GM12873 (cell line): ENCODE results near the gene MALT1.

Source experiments
- TF ChIP-seq, protein P1 (sequence below): IDR thresholded peaks from 2 replicates; pipeline ENCODE4 v1.5.1; 2012; ENCODE audit warnings: low read depth, mild to moderate bottlenecking, moderate library complexity, low read length, control low read depth; ENCODE audit not compliant: insufficient read depth; ENCODE audit errors: missing control alignments

Gene MALT1

DNA sequence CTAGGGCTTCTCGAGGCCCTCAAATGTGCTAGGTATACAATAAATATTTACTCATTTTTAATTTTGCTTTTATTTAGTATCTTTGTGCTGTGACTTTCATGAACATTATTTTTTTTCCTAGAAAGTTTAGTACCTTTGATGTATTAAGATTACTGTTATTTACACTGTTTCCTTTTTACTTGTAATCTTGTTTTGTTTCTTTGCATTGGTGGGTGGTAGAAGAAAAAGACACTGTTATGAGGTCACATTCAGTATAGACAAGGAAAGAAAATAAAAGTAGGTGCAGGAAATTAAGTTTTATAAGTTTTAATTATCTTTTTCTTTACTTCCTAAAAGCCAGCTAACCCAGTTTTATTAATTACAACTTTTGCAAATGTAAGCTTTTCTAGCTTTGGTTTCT is 23.0 kb downstream of the MALT1 start:
- TF ChIP-seq, protein P1, sequence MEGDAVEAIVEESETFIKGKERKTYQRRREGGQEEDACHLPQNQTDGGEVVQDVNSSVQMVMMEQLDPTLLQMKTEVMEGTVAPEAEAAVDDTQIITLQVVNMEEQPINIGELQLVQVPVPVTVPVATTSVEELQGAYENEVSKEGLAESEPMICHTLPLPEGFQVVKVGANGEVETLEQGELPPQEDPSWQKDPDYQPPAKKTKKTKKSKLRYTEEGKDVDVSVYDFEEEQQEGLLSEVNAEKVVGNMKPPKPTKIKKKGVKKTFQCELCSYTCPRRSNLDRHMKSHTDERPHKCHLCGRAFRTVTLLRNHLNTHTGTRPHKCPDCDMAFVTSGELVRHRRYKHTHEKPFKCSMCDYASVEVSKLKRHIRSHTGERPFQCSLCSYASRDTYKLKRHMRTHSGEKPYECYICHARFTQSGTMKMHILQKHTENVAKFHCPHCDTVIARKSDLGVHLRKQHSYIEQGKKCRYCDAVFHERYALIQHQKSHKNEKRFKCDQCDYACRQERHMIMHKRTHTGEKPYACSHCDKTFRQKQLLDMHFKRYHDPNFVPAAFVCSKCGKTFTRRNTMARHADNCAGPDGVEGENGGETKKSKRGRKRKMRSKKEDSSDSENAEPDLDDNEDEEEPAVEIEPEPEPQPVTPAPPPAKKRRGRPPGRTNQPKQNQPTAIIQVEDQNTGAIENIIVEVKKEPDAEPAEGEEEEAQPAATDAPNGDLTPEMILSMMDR: no peak

DNA sequence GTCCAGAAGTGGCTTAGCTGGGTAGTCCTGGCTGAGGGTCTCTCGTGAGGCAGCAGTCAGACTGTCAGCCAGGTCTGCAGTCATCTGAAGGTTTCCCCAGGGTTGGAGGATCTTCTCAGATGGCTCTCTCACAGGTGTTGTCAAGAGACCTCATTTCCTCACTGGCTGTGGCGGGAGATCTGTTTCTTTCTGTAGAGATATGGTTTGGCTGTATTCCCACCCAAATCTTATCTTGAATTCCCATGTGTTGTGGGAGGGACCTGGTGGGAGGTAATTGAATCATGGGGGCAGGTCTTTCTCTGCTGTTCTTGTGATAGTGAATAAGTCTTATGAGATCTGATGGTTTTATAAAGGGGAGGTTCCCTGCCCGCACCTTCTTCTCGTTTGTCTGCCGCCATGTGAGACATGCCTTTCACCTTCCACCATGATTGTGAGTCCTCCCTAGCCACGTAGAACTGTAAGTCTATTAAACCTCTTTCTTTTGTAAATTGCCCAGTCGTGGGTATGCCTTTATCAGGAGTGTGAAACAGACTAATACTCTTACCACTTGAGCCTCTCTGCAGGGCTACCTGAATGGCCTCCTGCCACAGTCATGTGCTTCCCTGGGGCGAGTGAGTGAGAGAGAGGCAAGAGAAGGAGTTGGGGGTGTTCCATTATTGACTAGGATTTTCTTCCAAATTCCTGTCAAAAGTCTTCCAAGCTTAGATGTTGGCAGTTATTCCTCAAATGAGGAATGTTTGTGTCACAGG is 23.6 kb downstream of the MALT1 start:
- TF ChIP-seq, protein P1: no peak

DNA sequence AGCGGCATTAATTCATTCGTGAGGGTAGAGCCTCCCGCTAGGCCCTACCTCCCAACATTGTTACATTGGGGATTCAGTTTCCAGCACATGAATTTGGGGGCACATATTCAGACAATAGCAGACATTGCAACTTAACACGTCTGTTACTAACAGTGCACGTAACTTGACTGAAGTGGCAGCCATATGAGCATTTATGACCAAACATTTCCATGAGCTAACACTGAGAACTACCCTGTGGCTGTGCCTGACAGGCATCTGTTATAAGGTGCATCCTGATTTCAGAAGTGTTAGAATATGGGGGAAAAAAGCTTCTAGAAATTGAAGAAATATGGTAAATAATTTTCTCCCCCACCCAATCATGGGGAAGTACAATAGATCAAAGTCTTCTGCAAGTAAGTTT is 24.5 kb downstream of the MALT1 start:
- TF ChIP-seq, protein P1: no peak

DNA sequence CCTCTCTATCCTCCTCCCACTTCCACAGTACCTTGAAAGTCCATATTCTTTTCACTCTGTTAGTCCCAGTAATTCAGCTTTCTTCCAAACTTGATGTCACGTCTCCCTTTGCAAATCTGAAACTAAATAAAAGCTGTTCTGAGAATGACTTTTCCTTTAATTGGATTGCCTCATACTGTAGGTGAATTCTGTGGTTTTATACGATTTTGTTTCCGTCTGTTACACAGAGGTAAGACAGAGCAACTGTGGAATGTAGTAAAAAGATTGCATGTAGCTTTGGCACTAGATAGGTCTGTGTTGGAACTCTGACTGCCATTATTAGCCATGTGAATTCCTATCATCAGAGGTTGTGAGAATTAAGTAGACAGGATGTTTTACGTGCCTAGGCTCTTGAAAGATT is 25.9 kb downstream of the MALT1 start:
- TF ChIP-seq, protein P1: no peak

DNA sequence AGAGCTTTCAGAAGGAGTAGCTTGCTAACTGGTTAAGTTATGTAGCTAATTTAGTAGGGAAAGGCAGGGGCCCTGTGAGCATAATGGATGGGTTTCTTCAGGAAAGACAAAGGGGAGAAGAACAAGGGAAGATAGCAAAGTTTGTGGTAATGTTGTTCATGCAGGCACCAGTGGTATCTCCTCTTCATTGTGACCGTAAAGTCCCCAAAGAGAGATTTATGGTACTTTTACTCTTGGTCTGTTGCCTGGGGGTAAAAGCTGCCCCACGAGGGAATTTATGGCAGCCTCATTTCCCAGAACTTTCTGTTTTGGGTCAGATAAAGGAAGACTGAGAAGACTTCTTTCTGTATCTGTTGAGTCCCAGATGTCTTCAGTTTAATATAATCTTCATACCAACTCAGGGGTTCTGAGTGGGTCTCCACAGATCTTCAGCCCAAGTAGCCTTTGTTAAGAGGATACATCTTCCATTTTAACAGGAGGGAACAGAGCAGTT is 27.5 kb downstream of the MALT1 start:
- TF ChIP-seq, protein P1: no peak

GRCh38 chr18:58699551-58699950 is 28.3 kb downstream of the MALT1 start:
- TF ChIP-seq, protein P1: no peak

GRCh38 chr18:58700209-58700608 is 28.9 kb downstream of the MALT1 start:
- TF ChIP-seq, protein P1: no peak
